Epithelial cell of alveolus of lung (primary cell): Measurements from ENCODE around the gene IFNW1. TPM values are rescaled to one million over a fixed set of nuclear protein-coding genes. Genes with fewer than 3 reads are reported as not detected.

Source experiments
- total RNA-seq: library from RNA; depleted of rRNA; stranded (reverse); fragments of >200 nt; gene quantifications from 2 replicates; pipeline ENCODE4 v1.2.1, GENCODE V29; 2015

Gene IFNW1
- total RNA-seq = not detected in 2 replicates

DNA sequence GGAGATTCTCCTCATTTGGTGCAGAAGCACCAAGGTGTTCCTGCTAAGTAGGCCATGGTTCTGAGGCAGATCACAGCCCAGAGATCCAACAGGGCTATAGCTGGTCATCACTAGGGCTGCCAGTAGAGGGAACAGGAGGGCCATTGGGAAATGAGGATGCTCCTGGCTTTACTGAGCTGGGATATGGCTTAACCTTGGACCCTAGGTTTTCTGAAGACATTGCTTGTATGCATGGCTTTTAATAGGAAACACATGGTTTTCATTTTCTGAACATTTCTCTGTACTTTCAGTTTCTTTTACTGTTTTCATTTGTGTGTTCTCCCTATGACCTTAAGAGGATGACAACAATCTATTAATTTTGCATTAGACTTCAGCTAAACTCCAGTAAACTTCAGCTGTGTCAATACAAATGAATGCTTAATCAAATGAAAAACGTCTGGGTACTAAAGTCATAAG is at the start of gene IFNW1:
Gene IFNW1, minus strand, starts transcription at position 406 of the 456 bp plus-strand sequence. Its CDS starts 262 bp downstream, at position 144.

DNA sequence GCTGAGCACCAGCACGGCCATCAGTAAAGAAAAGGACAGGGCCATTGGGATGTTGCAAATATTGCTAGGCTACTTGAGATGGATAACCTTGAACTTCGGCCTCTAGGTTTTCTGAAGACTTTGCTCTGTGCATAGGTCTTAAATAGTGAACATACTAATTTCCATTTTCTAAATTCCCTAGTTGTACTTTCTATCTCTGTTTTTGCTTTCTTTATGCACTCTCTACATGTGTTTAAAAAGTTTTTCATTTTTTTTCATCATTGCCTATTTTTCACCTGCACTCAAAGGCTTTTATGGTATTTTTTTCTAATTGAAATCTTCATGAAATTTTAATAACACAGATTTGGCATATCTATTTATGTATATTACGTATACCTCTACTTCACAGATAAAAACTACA is 45.9 kb upstream of the IFNW1 start, which contains the start of gene IFNA4:
Gene IFNA4, minus strand, starts transcription at position 101 of the 400 bp plus-strand sequence. Its CDS starts 56 bp downstream, at position 45.

DNA sequence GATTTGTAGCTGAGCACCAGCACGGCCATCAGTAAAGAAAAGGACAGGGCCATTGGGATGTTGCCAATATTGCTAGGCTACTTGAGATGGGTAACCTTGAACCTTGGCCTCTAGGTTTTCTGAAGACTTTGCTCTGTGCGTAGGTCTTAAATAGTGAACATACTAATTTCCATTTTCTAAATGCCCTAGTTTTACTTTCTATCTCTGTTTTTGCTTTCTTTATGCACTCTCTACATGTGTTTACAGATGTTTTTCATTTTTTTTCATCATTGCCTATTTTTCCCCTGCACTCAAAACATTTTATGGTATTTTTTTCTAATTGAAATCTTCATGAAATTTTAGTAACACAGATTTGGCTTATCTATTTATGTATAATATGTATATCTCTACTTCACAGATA is 24.9 kb upstream of the IFNW1 start, which contains the start of gene IFNA21:
Gene IFNA21, minus strand, starts transcription at position 101 of the 400 bp plus-strand sequence. Its CDS starts 48 bp downstream, at position 53.

Other genes starting within 250 kb of the IFNW1 start
- 3.7 and 5.3 TPM in 2 replicates for gene HACD4, start 110.2 kb downstream of the IFNW1 start, total RNA-seq
- gene IFNB1, start 63.9 kb downstream of the IFNW1 start, total RNA-seq = not detected in 2 replicates
- not detected in 2 replicates for gene IFNA21, start 24.8 kb upstream of the IFNW1 start, total RNA-seq
- not detected in 2 replicates for gene IFNA4, start 45.8 kb upstream of the IFNW1 start, total RNA-seq
- not detected in 2 replicates for gene IFNA7, start 60.4 kb upstream of the IFNW1 start, total RNA-seq
- gene IFNA10, start 65.3 kb upstream of the IFNW1 start, total RNA-seq = not detected in 2 replicates
- gene IFNA16, start 75.5 kb upstream of the IFNW1 start, total RNA-seq = not detected in 2 replicates
- gene IFNA17, start 86.4 kb upstream of the IFNW1 start, total RNA-seq = not detected in 2 replicates
- gene IFNA14, start 98.2 kb upstream of the IFNW1 start, total RNA-seq = not detected in 2 replicates
- not detected in 2 replicates for gene IFNA5, start 163.5 kb upstream of the IFNW1 start, total RNA-seq
- gene KLHL9, start 193.6 kb upstream of the IFNW1 start, total RNA-seq = 25.2 and 30.0 TPM in 2 replicates
- not detected in 2 replicates for gene IFNA6, start 209.1 kb upstream of the IFNW1 start, total RNA-seq
- gene IFNA13, start 226.2 kb upstream of the IFNW1 start, total RNA-seq = not detected in 2 replicates
- gene IFNA2, start 243.6 kb upstream of the IFNW1 start, total RNA-seq = not detected in 2 replicates